Measurements from ENCODE around the gene CREBL2.
"Not testable (repeated sequence)": the region's sequence is repeated elsewhere in the genome, so short reads cannot be mapped to it uniquely, and the experiment has no call there.

The CREBL2 gene

DNA sequence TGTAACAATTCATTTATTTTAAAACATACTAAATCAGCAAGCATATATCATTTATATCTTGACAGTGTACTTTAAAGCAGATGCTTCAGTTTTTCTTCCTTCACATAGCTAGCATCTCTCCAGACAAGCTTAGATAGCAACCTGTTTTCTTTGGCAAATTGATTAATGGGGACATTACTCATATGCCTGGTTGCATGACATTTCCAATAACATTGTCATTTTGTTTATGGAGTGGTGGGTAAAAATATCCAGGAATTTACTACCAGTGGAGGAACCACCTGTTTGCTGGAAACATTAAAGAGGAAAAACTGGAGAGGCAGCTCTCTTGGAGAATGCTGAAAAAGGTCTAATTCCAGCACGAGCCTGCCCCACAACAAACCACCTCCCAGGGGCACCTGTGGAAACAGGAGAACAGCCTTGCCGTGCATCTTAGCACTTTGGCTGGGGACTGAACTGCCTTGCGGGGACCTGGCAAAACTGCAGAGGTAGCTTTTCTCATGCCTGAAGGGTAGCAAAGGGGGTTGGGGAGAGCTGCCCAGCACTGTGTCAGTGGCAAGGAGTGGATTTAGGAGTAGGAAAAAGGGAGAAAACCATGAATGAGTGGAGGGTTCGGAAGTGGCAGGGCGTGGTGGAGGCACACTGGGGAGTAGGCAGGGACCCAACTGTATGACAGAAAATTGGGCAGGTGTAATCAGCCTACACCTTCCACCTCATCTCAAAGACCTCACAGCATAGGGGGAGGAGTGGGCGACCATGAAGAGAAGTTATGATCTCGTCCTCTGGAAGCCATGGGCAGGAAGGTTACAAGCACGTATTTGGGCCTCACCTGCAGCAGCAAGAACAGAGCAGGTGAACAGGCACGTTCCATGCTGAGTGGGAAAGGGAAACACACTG is 11.7 kb upstream of the CREBL2 start:
- no peak for DNase-seq

GRCh38 chr12:12600659-12601058 is 11.0 kb upstream of the CREBL2 start:
- DNase-seq = no peak

GRCh38 chr12:12604740-12605139 is 6.9 kb upstream of the CREBL2 start:
- DNase-seq = no peak

DNA sequence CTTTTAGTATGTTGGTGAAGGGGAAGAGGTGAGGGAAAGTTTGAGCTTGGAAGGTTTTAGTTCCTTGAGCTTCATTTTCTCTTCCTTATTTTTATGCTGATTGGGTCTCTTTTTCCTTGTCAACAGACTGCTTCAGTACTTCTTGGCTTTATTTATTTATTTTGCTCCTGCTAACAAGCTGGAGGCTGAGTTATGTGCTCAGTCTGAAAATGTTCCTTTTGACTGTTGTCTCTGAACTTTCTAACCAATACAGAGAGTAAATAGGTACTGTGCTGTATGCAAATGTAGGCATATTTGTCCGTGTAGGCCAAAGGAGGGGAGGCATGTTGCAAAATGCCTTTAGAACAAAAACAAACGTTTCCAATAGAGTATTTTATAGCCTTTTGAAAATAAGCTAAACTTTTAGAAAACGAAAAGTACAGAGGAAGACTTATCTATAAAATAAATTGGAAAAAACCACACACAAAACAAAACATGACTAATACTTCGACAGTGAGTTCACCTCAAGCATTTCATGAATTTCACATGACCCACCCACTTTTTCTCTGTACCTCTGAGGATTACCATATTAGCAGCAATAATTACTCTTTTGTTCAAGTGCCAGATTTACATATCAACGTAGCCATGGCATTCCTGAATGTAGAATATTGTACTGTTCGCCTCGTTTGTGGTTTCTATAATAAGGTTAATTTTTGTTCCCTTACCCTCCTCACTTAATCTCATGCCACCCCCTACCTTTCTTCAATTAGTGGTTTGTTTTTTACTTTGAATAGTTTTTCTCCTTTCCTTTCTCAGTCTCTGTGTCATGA is 4.7 kb upstream of the CREBL2 start:
- DNase-seq = no peak

DNA sequence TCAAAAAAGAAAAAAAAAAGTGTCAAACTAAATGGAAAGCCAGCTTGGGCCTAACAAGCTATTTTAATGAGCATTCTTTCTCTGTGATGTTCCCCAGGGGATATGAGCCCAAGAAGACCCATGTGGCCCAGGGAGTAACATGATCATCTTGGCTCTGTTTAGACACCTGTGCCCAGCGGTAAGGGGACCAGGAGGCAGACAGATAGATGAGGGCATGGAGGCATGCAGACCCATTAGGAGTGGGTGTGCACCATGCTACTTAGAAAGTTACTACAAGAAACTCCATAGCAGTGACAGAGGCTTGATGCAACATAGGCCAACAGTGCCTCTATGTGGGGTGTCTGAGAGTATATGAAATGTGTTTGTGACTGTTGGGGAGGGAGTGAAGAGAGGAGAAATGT is 3.1 kb upstream of the CREBL2 start:
- no peak for DNase-seq

DNA sequence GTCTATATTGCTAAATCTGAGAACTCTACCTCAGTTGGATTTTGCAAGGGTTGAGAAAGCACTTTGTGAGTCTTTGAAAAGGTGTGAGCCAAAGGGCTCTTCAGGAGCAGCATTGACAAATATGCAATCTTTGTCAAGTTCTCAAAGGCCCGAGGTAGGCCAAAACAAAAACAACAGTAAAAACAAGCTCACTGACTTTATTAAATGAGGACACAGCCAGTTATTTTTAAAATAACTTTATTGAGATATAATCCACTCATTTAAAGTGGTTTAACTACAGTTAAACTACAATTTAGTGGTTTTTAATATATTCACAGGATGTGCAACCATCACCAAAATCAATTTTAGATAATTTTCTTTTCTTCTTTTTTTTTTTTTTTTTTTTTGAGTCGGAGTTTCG is 2.0 kb upstream of the CREBL2 start:
- no peak for DNase-seq

- DNase-seq = no peak
These were observed 965 bp upstream of the CREBL2 start for GRCh38 chr12:12610711-12611110.

- peak; percentile 23 for DNase-seq
These were observed 682 bp downstream of the CREBL2 start for GRCh38 chr12:12612358-12612757.

DNA sequence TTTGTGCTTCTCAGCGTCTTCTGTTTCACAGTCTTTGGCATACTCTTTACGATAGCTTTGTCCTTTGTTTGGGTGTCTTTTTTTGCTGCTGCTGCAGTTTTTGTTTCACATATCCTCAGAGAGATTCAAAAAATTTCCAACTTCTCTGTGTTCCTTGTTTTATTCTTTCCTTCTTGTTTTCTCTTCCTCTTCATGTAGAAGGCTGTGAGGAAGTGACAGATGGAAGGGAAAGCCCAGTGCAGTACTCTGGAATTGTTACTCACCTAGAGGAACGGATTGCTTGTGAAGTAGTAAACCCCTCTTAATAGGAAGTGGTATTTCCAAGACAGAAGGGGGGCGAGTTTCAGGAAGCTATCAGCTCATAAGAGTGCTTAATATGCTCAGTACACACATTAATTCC is 1.7 kb downstream of the CREBL2 start:
- peak; percentile 11 for DNase-seq

DNA sequence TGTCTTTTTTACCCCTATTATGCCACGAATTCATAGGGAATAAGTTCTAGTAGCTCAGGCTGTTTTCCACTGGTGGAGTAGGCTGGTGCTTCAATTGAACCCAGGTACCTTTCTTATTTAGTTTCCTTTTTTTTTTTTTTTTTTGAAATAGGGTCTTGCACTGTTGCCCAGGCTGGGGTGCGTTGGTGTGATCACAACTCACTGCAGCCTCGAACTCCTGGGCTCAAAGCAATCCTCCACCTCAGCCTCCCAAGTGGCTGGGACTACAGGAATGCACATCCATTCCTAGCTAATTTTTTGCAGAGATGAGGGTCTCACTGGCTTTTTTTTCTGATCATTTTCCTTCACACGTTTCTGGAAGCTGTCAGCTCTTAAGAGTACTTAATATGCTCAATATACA is 2.7 kb downstream of the CREBL2 start:
- no peak for DNase-seq

GRCh38 chr12:12616512-12617310 is 5.0 kb downstream of the CREBL2 start:
- DNase-seq = no peak

GRCh38 chr12:12618064-12618463 is 6.4 kb downstream of the CREBL2 start:
- not testable (repeated sequence) for DNase-seq

- no peak for DNase-seq
These were observed 9.1 kb downstream of the CREBL2 start for GRCh38 chr12:12620730-12621315.

- no peak for DNase-seq
These were observed 10.7 kb downstream of the CREBL2 start for GRCh38 chr12:12622418-12622817.

DNA sequence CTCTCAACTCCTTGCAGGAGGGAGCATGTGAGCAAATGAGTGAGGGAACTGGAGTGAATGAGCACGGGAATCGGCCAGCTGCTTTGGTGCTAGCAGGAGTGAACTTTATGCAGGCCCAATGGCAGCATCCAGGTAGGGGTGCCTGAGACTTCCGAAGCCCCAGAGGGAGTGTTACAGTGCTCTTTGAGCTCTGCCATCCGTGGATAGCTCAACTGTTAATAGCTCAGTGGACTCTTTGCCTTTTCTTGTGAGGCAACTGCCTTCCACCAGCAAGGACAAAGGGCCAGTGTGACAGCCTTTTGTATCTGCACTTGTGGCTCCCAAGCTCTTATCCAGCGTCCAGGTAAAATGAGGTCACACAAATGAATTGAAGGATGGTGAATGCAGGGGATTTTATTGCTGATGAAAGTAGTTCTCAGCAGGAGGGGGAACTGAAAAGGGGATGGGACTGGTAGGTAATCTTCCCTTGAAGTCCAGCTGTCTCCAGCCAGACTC is 12.9 kb downstream of the CREBL2 start:
- DNase-seq = no peak

- DNase-seq = no peak
These were observed 14.8 kb downstream of the CREBL2 start for GRCh38 chr12:12626471-12626870.

- no peak for DNase-seq
These were observed 15.7 kb downstream of the CREBL2 start for GRCh38 chr12:12627308-12627827.

DNA sequence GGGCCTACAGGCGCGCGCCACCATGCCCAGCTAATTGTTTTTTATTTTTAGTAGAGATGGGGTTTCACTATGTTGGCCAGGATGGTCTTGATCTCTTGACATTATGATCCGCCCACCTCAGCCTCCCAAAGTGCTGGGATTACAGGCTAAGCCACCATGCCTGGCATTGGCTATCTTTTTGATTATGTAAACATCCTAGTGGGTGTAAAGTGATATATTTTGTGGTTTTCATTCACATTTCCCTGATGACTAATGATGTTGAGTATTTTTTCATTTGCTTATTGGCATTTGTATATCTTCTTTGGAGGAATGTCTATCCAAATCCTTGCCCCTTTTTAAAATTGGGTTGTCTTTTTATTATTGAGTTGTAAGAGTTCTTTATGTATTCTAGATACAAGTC is 16.3 kb downstream of the CREBL2 start:
- no peak for DNase-seq

- no peak for DNase-seq
These were observed 19.2 kb downstream of the CREBL2 start for GRCh38 chr12:12630850-12631249.

GRCh38 chr12:12635651-12636050 is 24.0 kb downstream of the CREBL2 start:
- no peak for DNase-seq

- no peak for DNase-seq
These were observed 25.0 kb downstream of the CREBL2 start for GRCh38 chr12:12636641-12637040.

DNA sequence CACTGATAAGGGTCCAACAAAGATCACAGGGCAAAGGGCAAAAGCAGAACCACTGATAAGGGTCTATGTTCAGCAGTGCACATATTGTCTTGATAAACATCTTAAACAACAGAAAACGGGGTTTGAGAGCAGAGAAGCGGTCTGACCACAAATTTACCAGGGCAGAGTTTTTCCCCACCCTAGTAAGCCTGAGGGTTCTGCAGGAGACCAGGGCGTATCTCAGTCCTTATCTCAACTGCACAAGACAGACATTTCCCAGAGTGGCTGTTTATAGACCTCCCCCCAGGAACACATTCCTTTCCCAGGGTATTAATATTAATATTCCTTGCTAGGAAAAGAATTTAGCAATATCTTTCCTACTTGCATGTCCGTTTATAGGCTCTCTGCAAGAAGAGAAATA is 28.3 kb downstream of the CREBL2 start:
- DNase-seq = not testable (repeated sequence)

Measured in stimulated activated CD4-positive, alpha-beta T cell treated with anti-CD3 and anti-CD28 coated beads, Interleukin-4, amount 100 ng/mL, for 24 hours (primary cell).